GM18502 (cell line): ENCODE results near the gene ZBTB33.
A peak's percentile ranks its signal among the peaks of the same experiment; 100 is the strongest.

Source experiments
- ATAC-seq: cut with Tn5 transposase; IDR thresholded peaks from one replicate; pipeline ENCODE4 v1.9.1; 2021; ENCODE audit warnings: mild to moderate bottlenecking; ENCODE audit not compliant: unreplicated experiment, poor library complexity

ZBTB33 gene

DNA sequence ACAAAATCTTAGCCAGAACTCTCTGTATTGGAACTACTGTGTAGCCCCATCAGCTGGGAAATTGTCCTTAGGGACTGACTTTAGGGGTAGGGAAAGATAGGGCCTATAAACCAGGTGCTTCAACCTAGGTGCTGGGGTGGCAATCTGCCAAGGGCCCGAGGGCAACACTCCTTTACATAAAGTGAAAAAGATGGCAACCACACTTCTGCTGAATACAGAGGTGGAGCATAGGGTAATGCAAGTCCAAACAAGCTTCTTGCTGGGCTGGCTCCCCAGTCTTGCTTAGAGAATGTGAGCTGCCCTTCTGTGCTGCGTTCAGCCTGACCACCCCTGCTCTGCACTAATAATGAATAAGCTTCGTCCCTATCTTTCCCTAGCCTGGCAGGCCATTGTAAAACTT is 9.8 kb downstream of the ZBTB33 start:
- no peak for ATAC-seq

DNA sequence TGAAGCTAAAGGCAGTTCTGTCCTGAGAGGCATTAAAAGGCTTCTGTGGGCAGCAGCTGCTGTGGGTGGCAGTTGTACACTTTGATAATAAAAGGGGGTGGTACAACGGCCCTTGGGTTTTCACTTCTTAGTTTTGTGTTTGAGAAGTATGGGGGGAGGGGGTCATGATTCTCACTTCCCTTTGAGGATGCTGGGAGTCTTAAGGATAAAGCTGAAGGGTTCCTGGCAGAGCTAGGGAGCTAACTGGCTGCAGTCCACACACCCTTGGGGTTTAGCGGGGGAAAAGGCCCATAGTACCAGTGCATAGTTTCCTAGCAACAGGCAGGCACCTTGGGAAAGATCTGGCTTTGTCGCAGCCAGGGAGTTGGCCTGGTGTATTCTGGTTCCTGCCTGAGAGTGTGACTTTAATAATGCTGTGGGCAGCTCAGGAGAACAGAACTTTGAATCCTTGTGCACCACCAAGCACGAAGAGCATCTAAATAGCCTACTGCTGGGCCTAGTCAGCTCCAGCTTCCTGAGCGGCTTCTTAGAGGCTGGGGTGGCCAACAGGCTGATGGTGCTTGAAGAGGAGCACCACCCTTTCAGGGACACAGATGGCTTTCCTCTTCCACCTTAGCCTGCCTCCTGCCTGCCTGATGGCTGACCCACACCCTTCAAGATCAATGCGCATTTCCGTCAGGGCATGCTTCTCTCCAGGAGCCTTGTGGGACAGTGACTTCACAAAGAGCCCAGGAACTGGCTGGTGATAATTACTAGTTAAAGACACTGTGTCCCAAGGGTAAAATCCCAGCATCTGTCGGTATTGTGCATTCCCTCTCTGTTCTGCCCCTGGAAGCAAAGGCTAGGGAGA is 12.5 kb downstream of the ZBTB33 start:
- no peak for ATAC-seq

GRCh38 chrX:120264341-120264740 is 13.7 kb downstream of the ZBTB33 start:
- ATAC-seq: no peak

DNA sequence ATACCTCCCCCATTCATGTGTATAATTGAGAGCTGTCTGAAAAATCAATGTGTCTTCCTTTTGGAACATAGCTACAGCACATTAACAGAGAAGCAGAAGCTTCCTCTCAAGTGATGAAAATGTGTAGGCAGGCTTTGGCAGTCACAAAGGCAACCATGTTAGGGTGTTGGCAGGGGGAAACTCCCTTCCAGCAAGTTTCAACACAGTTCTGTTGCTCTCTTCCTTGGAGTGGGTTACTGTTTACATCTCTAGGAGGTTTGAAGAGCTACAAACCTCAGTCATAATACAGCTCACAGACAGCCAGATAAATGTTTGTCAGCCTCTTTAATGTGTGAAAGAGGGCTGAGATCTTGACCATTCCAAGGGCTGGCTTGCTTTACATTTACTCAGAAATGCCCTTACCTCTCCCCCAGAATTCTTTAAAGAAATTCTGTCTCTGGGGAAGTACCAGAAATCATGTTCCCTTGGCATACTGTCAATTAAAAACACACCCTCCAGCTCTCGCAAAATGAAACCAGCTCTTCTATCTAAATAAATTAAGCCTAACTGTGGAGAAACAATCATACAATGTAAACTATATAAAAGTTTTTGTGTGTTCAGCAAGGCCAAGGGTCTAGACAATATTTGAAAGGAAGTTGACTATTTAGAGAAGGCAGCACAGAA is 18.9 kb downstream of the ZBTB33 start:
- ATAC-seq: peak; percentile 54

DNA sequence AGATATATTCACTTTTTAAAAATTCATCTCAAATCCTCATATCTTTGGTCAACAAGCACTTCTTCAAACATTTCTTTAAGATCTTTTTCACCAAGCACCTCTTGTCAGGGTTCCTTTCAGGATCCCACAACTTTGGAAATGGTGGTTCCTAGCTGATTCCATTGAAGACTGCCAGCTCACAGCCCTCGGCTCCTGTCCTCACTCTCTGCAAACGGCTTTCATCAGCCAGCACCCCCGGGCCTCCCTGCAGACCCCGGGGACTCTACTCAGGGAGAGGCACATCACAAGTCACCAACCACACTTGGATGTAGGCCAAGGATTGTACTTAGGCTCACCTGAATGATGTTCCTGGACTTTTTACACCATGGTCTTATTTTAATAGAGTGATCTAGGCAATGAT is 20.0 kb downstream of the ZBTB33 start:
- ATAC-seq: no peak

- no peak for ATAC-seq
Observed at GRCh38 chrX:120271218-120271617, 20.6 kb downstream of the ZBTB33 start.

GRCh38 chrX:120274145-120274544 is 23.5 kb downstream of the ZBTB33 start:
- ATAC-seq: no peak

DNA sequence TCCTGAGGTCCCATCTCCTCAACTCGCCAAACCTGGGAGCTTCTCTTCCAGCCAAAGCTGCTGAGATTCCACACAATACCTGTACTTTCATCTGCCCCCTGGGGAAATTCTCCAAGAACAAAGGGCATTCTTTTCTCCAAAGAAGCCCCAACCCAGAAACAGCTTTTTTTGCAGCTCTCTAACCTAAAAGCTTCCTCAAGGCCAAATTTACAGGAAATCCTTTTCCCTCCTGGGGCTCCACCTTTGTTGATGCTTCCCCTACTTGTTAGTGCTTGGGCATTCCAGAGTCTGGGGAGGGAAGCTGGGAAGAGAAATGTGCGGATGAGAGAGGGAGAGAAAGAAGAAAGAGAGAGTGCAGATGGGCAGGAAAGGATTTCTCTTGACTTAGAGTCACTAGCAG is 24.3 kb downstream of the ZBTB33 start:
- no peak for ATAC-seq

DNA sequence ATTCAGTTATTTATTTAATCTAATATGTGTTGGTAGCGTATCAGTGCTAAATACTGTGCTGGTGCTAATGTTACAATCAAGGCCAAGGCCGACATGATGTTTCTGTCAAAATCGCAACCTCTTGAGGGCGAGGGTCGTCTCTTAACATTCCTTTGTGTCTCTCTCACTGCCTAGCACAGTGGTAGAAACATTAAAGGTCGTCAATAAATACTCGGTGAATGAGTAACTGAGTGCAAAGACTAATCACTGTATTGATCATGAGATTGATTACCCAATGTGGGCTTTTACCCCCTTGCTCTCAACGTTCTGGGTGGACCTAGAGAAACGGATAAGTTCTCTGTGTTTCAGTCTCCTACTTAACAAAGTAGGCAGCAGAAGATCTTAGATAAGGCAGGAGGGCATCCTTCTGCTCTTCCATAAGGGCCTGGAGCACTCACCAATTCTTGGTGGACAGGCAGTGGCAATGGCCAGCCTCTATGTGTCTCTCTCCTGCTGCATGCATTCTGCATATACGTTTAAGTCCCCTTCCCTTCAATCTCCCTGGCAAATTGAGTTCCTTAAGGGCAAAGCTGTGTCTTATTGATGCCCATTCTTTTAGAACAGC is 30.5 kb downstream of the ZBTB33 start:
- no peak for ATAC-seq

DNA sequence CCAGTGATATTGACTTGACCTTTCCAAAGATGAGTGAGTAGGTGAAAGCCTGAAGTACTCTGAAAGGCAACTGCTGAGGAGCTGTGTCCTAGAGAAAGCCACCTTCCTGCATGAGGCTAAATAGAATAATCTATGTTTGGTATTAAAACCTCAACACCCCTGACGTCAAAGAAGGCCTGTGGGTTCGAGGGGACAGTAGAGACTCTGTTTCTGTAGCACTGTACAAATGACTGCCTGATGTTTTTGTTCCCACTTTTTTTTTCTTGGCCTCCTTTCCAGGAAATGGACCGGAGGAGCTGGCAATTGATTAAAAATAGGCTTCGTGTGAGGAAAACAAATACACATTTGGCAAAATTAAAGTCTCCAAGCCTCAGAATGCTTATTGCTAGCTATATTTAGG is 31.1 kb downstream of the ZBTB33 start:
- ATAC-seq: no peak

- ATAC-seq: no peak
Observed at GRCh38 chrX:120282697-120283096, 32.1 kb downstream of the ZBTB33 start.

DNA sequence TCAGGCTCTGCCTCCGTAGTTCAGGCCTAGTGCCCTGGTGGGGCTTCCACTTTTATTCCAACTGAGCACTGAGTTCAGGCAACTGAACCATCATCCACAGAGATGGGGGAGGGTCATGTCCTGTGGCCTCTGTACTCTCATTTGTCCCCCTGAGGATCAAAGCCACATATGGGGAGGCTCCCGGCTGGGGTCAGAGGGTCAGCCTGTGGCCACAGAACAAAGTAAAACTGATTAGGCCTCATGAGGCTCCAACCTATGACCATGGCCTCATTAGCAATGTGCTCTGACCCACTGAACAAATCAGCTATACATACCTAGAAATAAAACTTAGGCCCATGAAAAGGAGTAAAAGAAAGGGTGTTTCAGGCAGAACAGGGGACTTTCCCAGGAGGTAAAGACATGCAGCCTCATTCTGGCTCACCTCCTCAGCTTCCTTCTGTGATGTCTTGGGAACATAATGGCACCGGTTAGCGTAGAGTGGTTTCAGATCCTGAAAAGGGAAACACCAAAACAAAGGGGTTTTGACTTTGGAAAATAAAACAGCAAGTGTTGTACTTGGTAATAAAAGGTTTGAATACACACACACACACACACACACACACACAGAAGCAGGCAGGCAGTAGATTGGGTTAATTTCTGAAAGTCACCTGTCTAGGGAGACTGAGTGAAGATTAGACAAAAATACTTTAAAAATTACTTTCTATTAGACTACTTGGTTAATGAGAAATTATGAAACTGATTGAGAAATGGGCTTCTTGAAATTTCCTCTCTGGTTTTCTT is 36.3 kb downstream of the ZBTB33 start:
- ATAC-seq: peak; percentile 43

- peak; percentile 63 for ATAC-seq
Observed at GRCh38 chrX:120287513-120288112, 37.0 kb downstream of the ZBTB33 start.

DNA sequence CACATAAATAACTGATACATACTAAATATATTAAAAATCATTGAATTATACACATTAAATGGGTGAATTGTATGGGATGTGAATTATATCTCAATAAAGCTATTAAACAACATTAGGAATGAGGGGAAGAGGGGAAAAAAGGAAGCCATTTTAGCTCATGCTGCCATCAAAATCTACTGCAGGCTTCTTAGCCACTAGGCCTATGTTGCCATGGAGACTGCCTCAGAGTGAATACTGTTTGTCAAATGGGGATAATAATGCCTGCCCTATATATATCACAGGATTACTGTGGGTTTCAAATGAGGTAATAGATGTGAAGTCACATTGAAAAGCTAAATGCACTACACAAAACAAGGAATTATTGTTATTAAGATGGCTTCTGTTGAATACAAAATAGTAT is 39.5 kb downstream of the ZBTB33 start:
- no peak for ATAC-seq

- ATAC-seq: no peak
Observed at GRCh38 chrX:120291211-120291610, 40.6 kb downstream of the ZBTB33 start.

DNA sequence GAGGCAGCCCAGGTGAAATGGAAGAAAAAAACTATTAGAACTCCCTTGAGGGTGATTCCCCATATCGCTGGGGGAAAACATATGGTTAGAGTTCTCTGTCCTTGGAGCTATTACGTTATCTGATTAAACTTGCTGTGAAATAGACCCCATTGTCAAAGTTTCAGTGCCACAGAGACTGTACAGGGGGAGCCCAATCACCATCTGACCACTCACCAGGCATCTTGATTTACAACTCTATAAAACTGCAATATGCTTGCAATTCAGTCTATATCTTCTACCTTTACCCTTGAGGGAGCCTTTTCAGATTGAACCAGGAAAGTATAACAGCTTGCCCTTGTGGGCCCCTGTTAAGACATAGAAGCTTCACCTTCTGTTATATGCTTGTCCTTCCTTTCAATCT is 42.4 kb downstream of the ZBTB33 start:
- no peak for ATAC-seq

- ATAC-seq: no peak
Observed at GRCh38 chrX:120294651-120295050, 44.0 kb downstream of the ZBTB33 start.

DNA sequence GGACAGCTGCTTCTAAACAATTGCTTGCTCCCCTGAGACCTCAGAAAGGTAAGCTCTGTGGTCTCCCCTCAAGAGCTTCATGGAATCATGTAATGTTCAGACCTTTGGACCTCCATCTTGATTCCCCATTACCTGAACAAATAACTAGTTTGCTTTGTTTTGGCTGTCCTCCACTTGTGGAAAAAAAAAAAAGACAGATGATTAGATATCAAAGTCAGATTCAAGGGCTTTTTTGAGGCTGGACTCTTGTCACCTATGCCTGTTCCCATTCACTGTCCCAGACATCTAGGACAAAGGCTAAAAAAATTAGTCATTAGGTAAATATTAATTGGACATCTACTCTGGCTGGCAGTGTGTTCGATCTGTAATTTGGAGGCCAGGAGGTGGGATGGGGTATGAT is 47.3 kb downstream of the ZBTB33 start:
- no peak for ATAC-seq

DNA sequence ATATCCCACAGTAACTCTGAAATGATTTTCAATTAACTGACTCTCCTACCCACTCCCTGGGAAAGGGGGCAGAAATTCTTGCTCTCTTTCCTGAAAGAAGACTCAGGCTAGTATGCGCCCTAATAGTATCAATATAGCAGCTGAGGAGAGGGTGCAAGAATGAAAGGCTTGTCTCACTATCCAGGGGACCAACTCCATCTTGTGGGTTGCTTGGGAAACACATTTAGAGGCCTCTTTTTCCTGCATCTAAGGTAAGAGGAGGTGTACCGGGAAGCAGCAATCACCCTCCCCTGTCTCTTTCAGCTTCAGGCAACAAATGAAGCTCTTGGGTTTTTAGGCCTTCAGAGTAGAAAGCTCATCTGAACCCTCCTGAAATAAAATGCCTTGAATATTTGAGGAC is 49.3 kb downstream of the ZBTB33 start:
- ATAC-seq: no peak

- ATAC-seq: no peak
Observed at GRCh38 chrX:120301497-120301896, 50.9 kb downstream of the ZBTB33 start.
